Activated CD4-positive, alpha-beta T cell treated with anti-CD3 and anti-CD28 coated beads, Interleukin-2, amount 50 U/mL, for 24 hours (primary cell): ENCODE data around the gene ARAP2.

ENCODE experiments used
- DNase-seq, 2 donors: peaks; one replicate each; pipeline ENCODE4 v3.0.0-alpha.2; 2020; ENCODE audit warnings: low read depth in 1 of 2, low spot score in 1 of 2

The ARAP2 gene

GRCh38 chr4:36260731-36261130, 16.4 kb upstream of the ARAP2 start:
- no peak for DNase-seq

DNA sequence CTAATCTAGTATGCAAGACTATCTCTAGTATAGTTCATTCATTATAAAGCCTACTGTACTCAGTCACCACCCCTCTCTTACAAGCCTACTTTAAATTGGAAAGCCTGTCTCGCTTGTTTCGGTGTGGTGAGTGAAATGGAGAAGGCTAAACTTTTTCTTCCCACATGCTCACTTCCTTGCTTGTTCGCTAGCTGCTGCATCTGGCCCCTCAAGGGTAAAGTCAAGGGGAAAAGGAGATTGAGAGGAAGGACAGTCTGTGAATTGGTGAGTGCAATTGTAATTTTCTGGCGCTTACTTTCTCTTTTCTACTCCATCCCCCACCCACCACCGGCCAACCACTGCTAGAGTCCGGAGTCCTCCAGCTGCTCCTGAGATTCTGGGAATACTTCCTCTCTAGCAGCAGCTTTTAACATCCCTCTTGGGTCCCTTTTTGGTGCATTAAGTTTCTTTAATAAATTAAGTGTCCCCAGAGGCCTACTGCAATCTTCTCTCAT, 12.1 kb upstream of the ARAP2 start:
- no peak for DNase-seq

DNA sequence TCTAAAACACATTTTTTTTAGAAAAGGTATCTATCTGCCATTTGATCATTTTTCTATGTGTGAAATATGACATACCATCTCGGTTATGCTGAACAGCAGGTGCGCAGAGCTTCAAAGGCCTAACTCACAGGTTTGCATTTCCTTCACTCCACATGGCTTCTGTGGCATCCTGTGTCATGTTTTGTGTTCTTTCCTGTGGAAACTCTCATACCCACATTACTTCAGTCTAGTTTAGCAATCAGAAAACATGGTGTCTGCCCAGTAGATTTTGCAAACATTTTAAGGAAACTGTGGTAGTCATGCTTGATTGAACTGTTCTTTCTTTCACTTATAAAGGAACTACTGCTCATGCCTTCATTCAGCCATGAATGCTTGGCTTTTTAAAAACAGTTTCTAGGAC, 11.3 kb upstream of the ARAP2 start:
- peak in 1 of 2 donors; percentile 39 for DNase-seq

DNA sequence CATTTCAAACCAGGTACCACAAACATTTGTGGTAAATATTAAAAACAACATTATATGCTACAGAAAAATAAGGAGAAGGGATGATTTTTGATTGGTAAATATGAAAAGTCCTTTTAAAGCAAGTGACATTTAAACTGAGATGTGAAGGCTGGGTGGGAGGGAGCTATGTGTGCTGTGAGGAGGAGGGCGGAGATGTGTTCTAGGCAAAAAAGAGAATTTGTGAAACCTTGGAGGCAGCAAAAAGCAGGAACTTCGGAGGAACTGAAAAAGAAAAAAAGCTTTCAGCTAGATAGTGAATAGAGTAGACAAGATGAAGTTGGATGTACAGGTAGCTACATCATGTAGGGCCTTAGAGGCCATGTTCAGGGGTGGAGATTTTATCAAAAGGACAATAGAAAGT, 10.1 kb upstream of the ARAP2 start:
- no peak for DNase-seq

DNA sequence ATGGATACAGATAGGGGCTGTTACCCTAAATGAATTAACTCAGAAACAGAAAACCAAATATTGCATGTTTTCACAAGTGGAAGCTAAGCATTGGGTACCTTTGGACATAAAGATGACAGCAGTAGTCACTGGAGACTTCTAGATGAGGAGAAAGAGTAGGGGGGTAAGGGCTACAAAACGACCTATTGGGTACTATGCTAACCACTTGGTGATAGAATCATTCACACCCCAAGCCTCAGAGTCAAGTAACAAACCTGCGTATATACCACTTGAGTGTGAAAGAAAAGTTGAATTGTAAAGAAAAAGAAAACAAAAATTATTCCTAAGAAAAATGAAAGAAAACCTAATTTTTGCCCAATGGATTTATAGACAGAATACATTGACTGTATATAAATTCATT, 7.7 kb upstream of the ARAP2 start:
- no peak for DNase-seq

GRCh38 chr4:36249610-36250009, 5.3 kb upstream of the ARAP2 start:
- no peak for DNase-seq

- peak in 1 of 2 donors; percentile 36 for DNase-seq
Measured at GRCh38 chr4:36243355-36244256, 708 bp downstream of the ARAP2 start.

DNA sequence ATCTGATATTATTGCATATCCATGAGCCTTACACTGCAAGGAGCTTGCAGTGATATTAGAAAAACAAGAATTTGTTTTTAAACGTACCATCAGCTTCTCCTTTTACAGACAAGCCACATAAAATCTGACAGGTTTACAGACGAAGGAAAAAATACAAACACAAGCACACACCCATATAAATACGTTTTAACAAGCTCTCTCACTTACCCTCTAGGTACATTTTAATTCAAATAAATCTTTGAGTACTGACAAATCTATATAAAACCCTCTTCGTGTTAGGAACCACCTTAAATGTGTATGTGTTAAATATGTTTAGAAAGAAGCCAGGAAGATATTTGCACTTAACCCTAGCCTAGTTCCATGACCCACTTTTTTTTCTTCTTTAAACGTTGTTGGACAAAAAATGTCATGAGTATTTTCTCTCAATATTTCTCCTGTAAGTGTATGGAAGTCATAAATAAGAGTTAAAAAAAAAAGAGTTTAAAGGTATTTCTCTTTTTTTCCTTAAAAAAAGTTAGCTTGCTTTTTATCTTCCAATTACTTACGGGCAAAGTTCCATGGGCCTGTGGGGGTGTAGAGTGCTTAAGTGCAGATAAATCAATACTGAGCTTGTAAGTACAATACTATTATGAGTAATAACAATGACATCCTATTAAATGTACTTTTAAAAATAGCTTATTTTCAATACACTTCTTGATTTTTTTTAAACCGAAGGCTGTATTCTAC, 1.5 kb downstream of the ARAP2 start:
- no peak for DNase-seq

- DNase-seq, result no peak
Measured at GRCh38 chr4:36241771-36242170, 2.5 kb downstream of the ARAP2 start.

GRCh38 chr4:36237366-36238313, 6.7 kb downstream of the ARAP2 start:
- DNase-seq, result no peak

DNA sequence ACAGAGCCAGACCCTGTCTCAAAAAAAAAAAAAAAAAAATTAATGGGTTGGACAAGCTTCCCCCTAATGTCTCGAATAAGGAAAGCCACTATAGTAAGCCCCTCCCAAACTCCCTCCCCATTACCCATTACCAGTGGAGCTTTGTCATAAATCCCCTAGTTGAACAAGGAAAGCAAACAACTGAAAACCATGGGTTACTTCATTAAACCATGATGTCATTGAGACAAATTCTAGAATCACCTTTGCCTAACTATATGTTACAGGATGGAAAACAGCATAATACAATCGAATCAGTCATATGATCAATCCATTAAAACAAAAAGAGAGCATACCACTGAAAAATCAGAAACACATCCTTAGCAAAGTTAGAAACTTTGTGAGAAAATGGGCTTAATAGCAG, 8.2 kb downstream of the ARAP2 start:
- DNase-seq, result no peak

- no peak for DNase-seq
Measured at GRCh38 chr4:36235306-36235705, 9.0 kb downstream of the ARAP2 start.

DNA sequence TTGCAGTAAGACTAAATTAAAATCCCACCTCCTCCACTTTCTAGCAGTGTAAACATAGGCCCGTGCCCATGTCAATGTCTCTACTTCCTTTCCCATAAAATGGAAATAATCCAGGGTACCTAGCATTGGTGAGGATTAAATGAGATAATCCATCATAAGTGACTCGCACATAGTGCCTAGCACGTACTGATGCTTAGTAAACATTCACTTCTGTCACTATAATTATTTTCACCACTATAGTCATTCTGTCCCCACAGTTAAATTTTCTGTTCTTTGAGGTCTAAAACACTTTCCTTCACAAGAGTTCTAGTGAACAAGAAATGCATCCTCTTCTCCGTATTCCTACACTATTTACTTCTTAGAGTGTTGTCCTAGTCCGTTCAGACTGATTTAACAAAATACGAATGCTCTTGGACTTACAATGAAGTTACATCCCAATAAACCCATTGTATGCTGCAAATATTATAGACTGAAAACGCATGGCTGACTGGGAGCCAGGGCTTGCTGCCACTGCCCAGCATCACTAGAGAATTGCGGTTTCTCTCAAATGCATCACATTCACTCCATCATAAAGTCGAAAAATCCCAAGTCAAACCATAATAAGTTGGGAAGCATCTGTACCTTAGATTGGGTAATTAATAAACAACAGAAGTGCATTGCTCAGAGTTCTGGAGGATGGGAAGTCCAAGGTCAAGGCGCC, 10.6 kb downstream of the ARAP2 start:
- DNase-seq, result no peak

GRCh38 chr4:36230534-36230933, 13.8 kb downstream of the ARAP2 start:
- DNase-seq, result no peak

DNA sequence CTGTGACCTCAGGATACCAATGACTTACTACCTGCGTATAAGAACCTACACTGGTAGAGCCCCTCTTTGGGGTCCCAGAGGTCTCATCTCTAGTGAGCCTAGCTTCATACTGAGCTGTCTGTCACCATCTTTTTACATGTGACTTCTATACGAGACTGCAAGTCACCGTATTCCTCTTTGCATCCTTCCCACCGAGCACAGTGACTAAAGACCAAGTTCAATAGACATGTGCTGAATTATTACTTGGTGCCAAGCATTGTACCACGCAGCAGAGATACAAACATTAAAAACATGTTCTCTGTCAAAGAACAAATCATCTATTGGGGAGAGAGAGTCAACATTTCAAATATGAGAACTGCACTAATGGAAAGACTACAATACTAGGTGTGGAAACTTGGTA, 16.4 kb downstream of the ARAP2 start:
- DNase-seq, result no peak

DNA sequence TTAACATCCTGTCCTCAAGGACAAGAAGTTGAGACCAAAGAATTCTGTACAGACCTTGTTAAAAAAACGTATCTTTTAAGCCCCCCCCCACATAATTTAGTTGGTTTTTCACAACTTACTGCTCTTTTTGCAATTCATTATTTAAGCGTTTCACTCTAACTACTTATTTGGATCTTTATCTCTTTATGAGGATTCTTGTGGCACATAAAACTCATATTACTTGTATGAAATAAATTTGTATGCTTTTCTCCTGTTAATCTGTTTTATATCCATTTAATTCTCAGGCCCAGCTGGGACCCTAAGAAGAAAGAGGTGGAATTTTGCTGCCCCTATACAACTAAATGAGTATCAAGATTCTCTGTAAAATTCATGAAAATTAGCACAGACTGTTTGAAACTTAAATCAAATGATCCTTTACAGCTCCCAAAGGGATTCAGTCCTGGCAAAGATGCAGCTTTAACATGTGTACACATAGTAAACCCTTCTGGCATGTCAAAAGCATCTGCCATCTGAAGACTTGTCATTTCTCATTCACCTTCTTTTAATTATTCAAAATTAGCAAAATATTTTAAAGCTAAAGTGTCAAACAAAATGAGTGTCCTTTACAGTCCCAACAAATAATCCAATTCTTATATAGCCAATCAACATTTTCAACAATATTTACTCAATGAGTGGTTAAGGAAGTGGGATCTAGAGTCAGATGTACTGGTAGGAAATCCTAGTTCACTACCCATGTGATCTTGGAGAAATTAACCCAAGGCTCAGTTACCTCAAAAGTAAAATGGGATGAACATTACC, 17.7 kb downstream of the ARAP2 start:
- no peak for DNase-seq

- no peak for DNase-seq
Measured at GRCh38 chr4:36224972-36225903, 19.1 kb downstream of the ARAP2 start.

GRCh38 chr4:36222702-36223101, 21.6 kb downstream of the ARAP2 start:
- no peak for DNase-seq

DNA sequence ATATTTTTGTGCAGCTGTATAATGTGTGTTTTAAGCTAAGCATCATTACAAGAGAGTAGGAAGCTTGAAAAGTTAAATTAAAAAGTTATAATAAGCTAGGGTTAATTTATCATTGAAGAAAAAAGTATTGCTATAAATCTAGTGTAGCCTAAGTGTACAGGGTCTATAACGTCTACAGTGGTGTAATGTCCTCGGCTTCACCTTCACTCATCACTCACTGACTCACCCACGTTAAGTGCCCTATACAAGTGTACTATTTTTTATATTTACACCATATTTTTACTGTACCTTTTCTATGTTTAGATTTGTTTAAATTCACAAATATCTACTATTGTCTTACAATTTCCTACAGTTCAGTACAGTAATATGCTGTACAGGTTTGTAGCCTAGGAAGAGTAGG, 23.5 kb downstream of the ARAP2 start:
- no peak for DNase-seq
